D721Med (cell line): ENCODE measurements around the gene LYST.
A peak's percentile ranks its signal among the peaks of the same experiment; 100 is the strongest.

Experiments used
- DNase-seq: peaks from one replicate; pipeline ENCODE4 v3.0.0; 2011; ENCODE audit warnings: low spot score; ENCODE audit not compliant: insufficient read length
- FAIRE-seq: peaks from 2 replicates; lab custom pipeline; 2011; peaks lifted over from hg19 to GRCh38; lab: Jason Lieb, UNC
- TF ChIP-seq, protein P1 (sequence below): IDR thresholded peaks from 2 replicates; pipeline ENCODE4 v1.5.1; 2012; ENCODE audit warnings: mild to moderate bottlenecking, control low read depth; ENCODE audit not compliant: insufficient read depth; ENCODE audit errors: missing control alignments

LYST gene

DNA sequence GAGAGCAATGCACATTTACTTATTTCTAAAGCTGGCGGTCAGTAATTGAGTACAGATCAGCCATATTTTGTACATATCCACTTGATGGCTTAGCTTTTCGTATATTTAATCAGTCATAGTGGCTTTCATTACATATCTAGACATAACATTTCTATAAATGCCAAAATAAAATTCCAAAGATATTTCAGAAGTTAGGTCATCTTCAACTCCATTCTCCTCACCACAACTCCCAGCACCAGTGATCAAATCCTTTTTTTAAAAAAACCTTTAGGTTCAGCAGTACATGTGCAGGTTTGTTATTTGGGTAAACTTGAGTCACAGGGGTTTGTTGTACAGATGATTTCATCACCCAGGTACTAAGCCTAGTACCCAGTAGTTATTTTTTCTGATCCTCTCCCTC is 163.2 kb downstream of the LYST start:
- DNase-seq, result no peak
- TF ChIP-seq, protein P1, sequence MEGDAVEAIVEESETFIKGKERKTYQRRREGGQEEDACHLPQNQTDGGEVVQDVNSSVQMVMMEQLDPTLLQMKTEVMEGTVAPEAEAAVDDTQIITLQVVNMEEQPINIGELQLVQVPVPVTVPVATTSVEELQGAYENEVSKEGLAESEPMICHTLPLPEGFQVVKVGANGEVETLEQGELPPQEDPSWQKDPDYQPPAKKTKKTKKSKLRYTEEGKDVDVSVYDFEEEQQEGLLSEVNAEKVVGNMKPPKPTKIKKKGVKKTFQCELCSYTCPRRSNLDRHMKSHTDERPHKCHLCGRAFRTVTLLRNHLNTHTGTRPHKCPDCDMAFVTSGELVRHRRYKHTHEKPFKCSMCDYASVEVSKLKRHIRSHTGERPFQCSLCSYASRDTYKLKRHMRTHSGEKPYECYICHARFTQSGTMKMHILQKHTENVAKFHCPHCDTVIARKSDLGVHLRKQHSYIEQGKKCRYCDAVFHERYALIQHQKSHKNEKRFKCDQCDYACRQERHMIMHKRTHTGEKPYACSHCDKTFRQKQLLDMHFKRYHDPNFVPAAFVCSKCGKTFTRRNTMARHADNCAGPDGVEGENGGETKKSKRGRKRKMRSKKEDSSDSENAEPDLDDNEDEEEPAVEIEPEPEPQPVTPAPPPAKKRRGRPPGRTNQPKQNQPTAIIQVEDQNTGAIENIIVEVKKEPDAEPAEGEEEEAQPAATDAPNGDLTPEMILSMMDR, result no peak
- FAIRE-seq, result no peak

DNA sequence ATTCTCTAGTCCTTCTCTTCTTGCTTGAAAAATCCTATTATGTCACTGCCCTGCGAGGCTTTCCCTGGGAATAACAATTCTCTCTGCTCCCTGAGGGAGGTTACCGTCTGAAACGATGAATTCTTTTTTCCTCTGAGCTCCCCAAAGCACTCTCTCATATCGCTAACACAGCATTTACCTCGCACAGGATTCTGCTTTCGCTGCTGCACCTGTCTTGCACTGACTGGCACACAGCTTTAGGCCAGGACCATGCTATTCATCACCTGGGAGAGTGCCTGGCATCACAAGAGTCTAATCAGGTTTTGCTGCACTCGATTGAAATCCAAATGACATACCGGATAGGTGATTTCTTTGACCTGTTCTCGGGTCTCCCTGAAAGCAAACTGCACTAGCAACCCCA is 164.3 kb downstream of the LYST start:
- FAIRE-seq, result no peak
- DNase-seq, result no peak
- TF ChIP-seq, protein P1, result no peak

DNA sequence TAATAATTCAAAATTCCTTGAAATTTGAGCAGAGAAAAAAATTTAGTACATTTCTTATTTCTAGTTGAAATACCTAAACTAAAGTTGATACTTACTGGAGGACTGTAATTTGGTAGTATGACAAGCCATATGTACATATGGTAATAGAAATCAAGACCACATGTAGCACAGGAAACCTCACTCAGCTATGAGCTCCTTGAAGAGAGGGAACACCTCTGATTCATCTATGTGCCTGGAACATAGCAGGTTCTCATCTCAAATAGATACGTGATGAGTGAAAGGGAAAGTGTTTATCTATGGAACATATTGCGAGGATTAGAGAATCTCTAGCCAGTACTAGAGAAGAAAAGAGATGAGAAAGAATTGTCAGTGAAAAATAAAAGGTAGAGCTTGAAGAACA is 169.2 kb downstream of the LYST start:
- DNase-seq, result no peak
- FAIRE-seq, result no peak
- TF ChIP-seq, protein P1, result no peak

DNA sequence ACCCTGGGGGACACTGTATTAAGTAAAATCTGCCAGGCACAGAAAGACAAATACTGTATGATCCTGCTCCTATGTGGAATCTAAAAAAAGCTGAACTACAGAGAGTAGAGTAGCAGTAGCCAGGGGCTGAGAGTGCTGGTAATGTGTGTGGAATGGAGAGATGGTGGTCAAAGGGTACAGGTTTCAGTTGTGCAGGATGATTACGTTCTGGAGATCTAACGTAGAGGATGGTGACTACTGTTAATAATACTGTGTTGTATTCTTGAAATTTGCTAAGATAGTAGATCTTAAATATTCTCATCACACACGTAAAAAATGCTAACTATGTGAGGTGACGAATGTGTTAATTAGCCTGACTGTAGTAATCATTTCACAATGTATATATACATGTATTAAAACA is 177.3 kb downstream of the LYST start:
- peak; percentile 74 for FAIRE-seq
- DNase-seq, result no peak
- TF ChIP-seq, protein P1, result no peak

DNA sequence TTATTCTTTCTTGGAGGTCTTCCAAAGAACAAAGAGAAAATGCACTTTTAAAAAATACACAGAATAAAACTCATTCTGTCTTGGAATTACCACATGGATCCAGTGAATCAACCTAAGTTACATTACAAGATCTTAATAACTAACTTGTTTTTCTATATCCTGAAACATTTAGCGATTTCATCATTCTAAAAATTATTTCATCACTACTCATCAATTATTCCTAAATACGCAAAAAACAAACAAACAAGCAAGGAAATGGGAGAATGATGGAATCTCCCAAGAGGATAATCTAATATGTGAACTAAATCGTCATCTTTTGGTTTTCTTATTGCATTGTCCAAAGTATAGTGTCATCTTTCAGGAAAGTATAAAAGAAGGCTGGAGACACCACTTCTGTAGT is 178.6 kb downstream of the LYST start:
- FAIRE-seq (no peak), DNase-seq (no peak)

DNA sequence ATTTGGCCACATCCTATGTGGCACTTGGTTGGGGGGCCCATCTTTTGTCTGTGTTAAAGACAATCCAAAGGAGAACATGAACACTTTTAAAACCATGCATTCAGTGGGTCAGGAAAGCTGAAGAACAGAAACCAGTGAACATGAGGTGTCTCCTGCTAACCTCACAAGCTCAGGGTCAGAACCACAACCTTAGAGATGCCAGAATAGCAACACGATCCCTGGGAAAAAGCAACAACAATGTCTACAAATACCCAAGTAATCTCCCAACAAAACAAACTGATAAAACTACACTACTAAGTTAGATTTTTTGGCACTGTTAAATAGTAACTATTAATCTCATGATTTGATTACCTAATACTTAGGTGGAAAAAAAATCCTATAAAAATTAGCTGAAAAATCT is 183.1 kb downstream of the LYST start:
- no peak for DNase-seq
- TF ChIP-seq, protein P1, result no peak
- no peak for FAIRE-seq

More for the DNA sequence above, 178.6 kb downstream of the LYST start:
- TF ChIP-seq, protein P1, result no peak

DNA sequence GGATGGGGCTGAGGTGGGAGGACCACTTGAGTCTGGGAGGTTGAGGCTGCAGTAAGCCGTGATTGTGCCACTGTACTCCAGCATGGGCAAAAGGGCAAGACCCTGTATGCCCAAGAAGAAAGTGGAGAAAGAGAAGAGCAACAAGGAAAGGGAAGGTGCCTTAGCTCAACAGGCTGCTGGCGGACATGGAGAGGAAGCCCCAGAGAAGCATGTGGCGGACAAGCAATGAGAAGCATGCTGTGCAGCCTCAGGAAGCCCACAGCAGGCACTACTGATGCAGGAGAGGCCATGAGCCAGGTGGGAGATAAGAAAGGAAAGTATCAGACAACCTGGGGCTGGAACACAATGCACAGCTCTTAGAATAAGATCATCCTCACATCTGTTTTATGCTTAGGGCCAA is 184.5 kb downstream of the LYST start:
- TF ChIP-seq, protein P1, result no peak
- FAIRE-seq (no peak), DNase-seq (no peak)
